ENCODE data around the gene GREM2. TPM values are rescaled to one million over a fixed set of nuclear protein-coding genes. Genes with fewer than 3 reads are reported as not detected.

Gene GREM2
- total RNA-seq, 1 experiment from 2014 or later, result not detected

DNA sequence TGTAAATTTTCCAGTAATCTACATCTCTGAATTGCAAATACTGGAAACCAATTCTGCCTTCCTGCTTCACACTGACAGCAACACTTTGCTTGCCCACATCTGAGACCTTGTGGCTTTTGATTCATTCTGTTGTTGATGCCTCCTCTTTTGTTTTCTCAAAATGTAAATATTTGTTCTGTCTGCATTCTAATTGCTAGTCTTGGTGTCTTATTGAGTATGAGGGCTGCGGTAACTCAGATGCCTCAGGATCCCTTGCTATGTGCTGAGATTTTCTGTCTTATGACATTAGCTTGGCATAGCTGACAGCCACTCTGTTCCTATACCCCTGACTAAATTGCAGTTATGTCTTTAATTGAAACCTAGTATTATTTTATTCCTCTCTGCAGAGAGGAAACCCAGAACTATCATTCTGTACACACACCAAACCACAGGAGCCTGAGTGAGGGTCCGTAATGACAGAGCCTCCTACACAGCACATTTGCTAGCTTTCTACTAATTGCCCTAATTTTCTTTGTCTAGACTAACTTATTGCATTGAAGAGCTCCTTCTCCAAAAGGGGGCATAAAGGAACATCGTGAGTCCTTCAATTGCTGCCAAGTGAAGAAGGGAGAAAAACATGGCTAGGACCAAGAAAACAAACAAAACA, 72.1 kb downstream of the GREM2 start:
- H3K4me2 ChIP-seq (ENCODE audit: low read length), result no peak overlapping the region
- H3K4me1 ChIP-seq (ENCODE audit: insufficient read depth, low read length), result no peaks in the 10 kb centered on the region
- no peak overlapping the region for H3K4me3 ChIP-seq (ENCODE audit: low read length)
- H4K20me1 ChIP-seq (ENCODE audit: low read length), result no peaks in the 10 kb centered on the region
- ChIA-PET POLR2A (ENCODE audit: unreplicated experiment) (no interaction called here), CTCF (interaction anchor here (0.7 kb wide), 1 partner anchor 153 kb away, joined by 3 read pairs; no protein-coding TSS in a partner anchor)
- H3K27me3 ChIP-seq (ENCODE audit: low read length), result peaks cover 67% of the 10 kb centered on the region
- H3K79me2 ChIP-seq (ENCODE audit: low read length), result no peaks in the 10 kb centered on the region
- no peaks in the 10 kb centered on the region for H3K9me3 ChIP-seq (ENCODE audit: low read length)
- ATAC-seq, result no peak
- no peaks in the 10 kb centered on the region for H3K9me2 ChIP-seq (replicated peaks; ENCODE audit: low read length)
- BruUV-seq (replicated peaks), result no TSS peak
- intact Hi-C loops (cut with micrococcal nuclease), result no loop called here
- TF ChIP-seq EZH2phosphoT487 (IDR thresholded peaks at IDR 0.05; ENCODE audit: borderline replicate concordance, low read length) (no peak), EZH2 (IDR thresholded peaks at IDR 0.05; ENCODE audit: low read length, unreplicated experiment) (no peak), CTCF (conservative IDR thresholded peaks at IDR 0.05; ENCODE audit: low read depth, low read length) (no peak)
- H3K27ac ChIP-seq (ENCODE audit: low read length), result no peak overlapping the region
- H2AFZ ChIP-seq (ENCODE audit: low read length), result no peak overlapping the region
- no peaks in the 10 kb centered on the region for H3K36me3 ChIP-seq (ENCODE audit: low read depth, low read length)
- H3K9ac ChIP-seq (ENCODE audit: low read length), result no peak overlapping the region
- no peaks in the 10 kb centered on the region for H3F3A ChIP-seq (ENCODE audit: low read length, unreplicated experiment)
- no peak for DNase-seq

DNA sequence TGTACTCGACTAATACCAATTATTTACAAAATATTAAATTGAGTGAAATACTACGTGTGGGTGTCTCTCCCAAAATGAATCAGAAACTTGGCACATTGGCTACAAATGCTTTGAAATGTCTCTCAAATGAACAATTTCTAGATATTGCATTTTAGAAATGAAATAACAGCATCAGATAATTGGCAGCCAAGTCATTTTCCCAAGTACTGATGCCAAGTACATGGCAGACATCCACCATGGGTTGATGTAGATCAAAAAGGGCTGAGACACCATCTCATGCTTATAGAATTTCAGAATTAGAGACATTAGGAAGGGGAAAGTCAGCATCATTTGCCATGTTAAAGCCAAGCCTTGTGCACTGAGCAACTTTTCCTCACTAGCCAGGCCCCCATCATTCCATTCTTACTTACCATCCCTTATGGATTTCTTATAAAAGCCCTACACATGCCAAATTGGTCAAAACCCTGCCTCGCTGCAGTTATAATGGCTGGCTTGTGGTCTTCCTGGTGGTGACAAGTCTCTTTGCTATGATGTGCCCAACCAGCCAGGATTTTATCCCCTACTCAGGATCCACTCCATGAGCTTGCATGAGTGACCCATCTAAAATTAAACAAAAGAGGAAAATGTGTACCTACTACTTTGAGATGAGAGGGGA, 73.1 kb downstream of the GREM2 start:
- Histone ChIP-seq H3K9me3 (ENCODE audit: low read length) (no peaks in the 10 kb centered on the region), H3K36me3 (ENCODE audit: low read depth, low read length) (no peaks in the 10 kb centered on the region), H3K9me2 (replicated peaks; ENCODE audit: low read length) (no peaks in the 10 kb centered on the region), H3K4me2 (ENCODE audit: low read length) (no peak overlapping the region), H3K79me2 (ENCODE audit: low read length) (no peaks in the 10 kb centered on the region), H4K20me1 (ENCODE audit: low read length) (no peaks in the 10 kb centered on the region), H3F3A (ENCODE audit: low read length, unreplicated experiment) (no peaks in the 10 kb centered on the region), H3K4me1 (ENCODE audit: insufficient read depth, low read length) (no peaks in the 10 kb centered on the region), H3K27me3 (ENCODE audit: low read length) (peaks cover 72% of the 10 kb centered on the region), H2AFZ (ENCODE audit: low read length) (no peak overlapping the region), H3K4me3 (ENCODE audit: low read length) (no peak overlapping the region), H3K9ac (ENCODE audit: low read length) (no peak overlapping the region), H3K27ac (ENCODE audit: low read length) (no peak overlapping the region)
- TF ChIP-seq EZH2phosphoT487 (IDR thresholded peaks at IDR 0.05; ENCODE audit: borderline replicate concordance, low read length), result no peak
- no peak for TF ChIP-seq EZH2 (IDR thresholded peaks at IDR 0.05; ENCODE audit: low read length, unreplicated experiment)
- no peak for TF ChIP-seq CTCF (conservative IDR thresholded peaks at IDR 0.05; ENCODE audit: low read depth, low read length)
- ChIA-PET CTCF (no interaction called here), POLR2A (ENCODE audit: unreplicated experiment) (no interaction called here)
- intact Hi-C loops (cut with micrococcal nuclease), result no loop called here
- ATAC-seq (no peak), DNase-seq (no peak)
- BruUV-seq (replicated peaks), result no TSS peak

- Histone ChIP-seq H2AFZ (ENCODE audit: low read length) (no peak overlapping the region), H3K9me2 (replicated peaks; ENCODE audit: low read length) (no peaks in the 10 kb centered on the region), H3K9me3 (ENCODE audit: low read length) (no peaks in the 10 kb centered on the region), H3K9ac (ENCODE audit: low read length) (no peak overlapping the region), H3K4me3 (ENCODE audit: low read length) (no peak overlapping the region), H3K4me2 (ENCODE audit: low read length) (no peak overlapping the region), H3F3A (ENCODE audit: low read length, unreplicated experiment) (no peaks in the 10 kb centered on the region), H3K27me3 (ENCODE audit: low read length) (peaks cover 92% of the 10 kb centered on the region), H3K4me1 (ENCODE audit: insufficient read depth, low read length) (no peaks in the 10 kb centered on the region), H4K20me1 (ENCODE audit: low read length) (no peaks in the 10 kb centered on the region), H3K36me3 (ENCODE audit: low read depth, low read length) (no peaks in the 10 kb centered on the region), H3K79me2 (ENCODE audit: low read length) (no peaks in the 10 kb centered on the region), H3K27ac (ENCODE audit: low read length) (no peak overlapping the region)
- no TSS peak for BruUV-seq (replicated peaks)
- DNase-seq, result no peak
- intact Hi-C loops (cut with micrococcal nuclease), result no loop called here
- ChIA-PET CTCF (no interaction called here), POLR2A (ENCODE audit: unreplicated experiment) (no interaction called here)
- no peak for ATAC-seq
- TF ChIP-seq EZH2phosphoT487 (IDR thresholded peaks at IDR 0.05; ENCODE audit: borderline replicate concordance, low read length), result no peak
- no peak for TF ChIP-seq CTCF (conservative IDR thresholded peaks at IDR 0.05; ENCODE audit: low read depth, low read length)
- no peak for TF ChIP-seq EZH2 (IDR thresholded peaks at IDR 0.05; ENCODE audit: low read length, unreplicated experiment)
Measured at GRCh38 chr1:240533154-240533780, 78.7 kb downstream of the GREM2 start.
